Ovary (tissue), 9 donors: ENCODE results near the gene CCDC182. TPM values are rescaled to one million over a fixed set of nuclear protein-coding genes. Genes with fewer than 3 reads are reported as not detected.

Experiments
- DNase-seq, 5 donors: peaks; one replicate each; pipeline ENCODE4 v3.0.0-alpha.2; 2019 to 2020
- H3K27ac ChIP-seq, 2 donors: fragments of 200-600 bp; one replicate each; pipeline versions ENCODE4 v1.5.1 to v1.8.0; 2019 to 2022
- H3K27me3 ChIP-seq: fragments of 200-600 bp; one replicate; pipeline ENCODE4 v1.8.0; 2022
- H3K36me3 ChIP-seq: fragments of 200-600 bp; sonication (generic); one replicate; pipeline ENCODE4 v1.5.1; 2019
- H3K4me1 ChIP-seq: one replicate; pipeline ENCODE4 v1.8.1; 2013; ENCODE audit warnings: mild to moderate bottlenecking, moderate library complexity; ENCODE audit not compliant: insufficient read depth
- H3K4me3 ChIP-seq: fragments of 200-600 bp; sonication (generic); one replicate; pipeline ENCODE4 v1.5.1; 2017
- H3K9me3 ChIP-seq, 2 donors: fragments of 200-600 bp in 1 of 2; sonication (generic) in 1 of 2; one replicate each; pipeline versions ENCODE4 v1.5.1 to v1.8.1; 2013 to 2019; ENCODE audit warnings: mild to moderate bottlenecking in 1 of 2, moderate library complexity in 1 of 2
- CTCF ChIP-seq, 3 donors: fragments of 450-650 bp in 2 of 3; fragments of 200-600 bp in 1 of 3; IDR thresholded peaks; one replicate each; pipeline versions ENCODE4 v1.5.1 to v1.8.0; 2016 to 2022; ENCODE audit warnings: antibody characterized with exemption in 3 of 3, mild to moderate bottlenecking in 1 of 3
- EP300 ChIP-seq: sonication (generic); formaldehyde crosslinking; IDR thresholded peaks from one replicate; pipeline ENCODE4 v1.6.1; 2017; ENCODE audit warnings: antibody characterized with exemption
- POLR2A ChIP-seq: fragments of 450-650 bp; IDR thresholded peaks from one replicate; pipeline ENCODE4 v1.6.1; 2017; ENCODE audit warnings: antibody characterized with exemption, mild to moderate bottlenecking, moderate library complexity
- WGBS, 3 donors: extraction: QIAGEN DNeasy Blood & Tissue Kit in 1 of 3; methylation state at CpG; one replicate each; pipeline versions ENCODE4 v1.1.5 to v1.1.7; 2013 to 2017; 5-methylcytosine and 5-hydroxymethylcytosine counted together
- intact Hi-C, 4 donors: fragments of 100-400 bp; cut with DNase I; formaldehyde crosslinking; loops; one replicate each; pipeline versions ENCODE4 v1.11.0 to v1.15.1; 2022 to 2023
- polyA plus RNA-seq, 2 donors: library from polyadenylated mRNA; stranded (reverse); fragments of 200-250 nt in 1 of 2; fragments of 350-450 nt in 1 of 2; fragmentation: Illumina TruSeq in 1 of 2; extraction: RNeasy Lipid Tissue Mini Kit (QIAGEN cat#74804) in 1 of 2; gene quantifications; one replicate each; pipeline ENCODE4 v1.2.3, GENCODE V29; 2013 to 2014
- total RNA-seq, 7 donors: library from RNA; depleted of rRNA in 2 of 7; stranded (reverse); fragments of >200 nt in 2 of 7; fragmentation: NEBNext Ultra II Directional in 3 of 7; extraction: Animal tissue kit (Norgen Biotek cat#: 25700) in 3 of 7; gene quantifications; one replicate each; pipeline versions ENCODE4 v1.1.0 to v1.2.4, GENCODE V29; 2016 to 2023
- donor health status: DM: no; HTN: no; CAD: no; lungs with moderate emphysema.
- donor health status: DM: no; HTN: no; CAD: no.
- donor health status: Bipolar disorder and iron deficiency.
- donor health status: DM: yes; HTN: yes; CAD: no.
- donor health status: DM: no; HTN: no; CAD: no.
- donor health status: DM: yes; HTN: yes; CAD: no.

Gene CCDC182
- total and polyA plus RNA-seq, 9 donors = not detected

GRCh38 chr17:57781386-57782061 is 36.4 kb upstream of the CCDC182 start:
- H3K36me3 ChIP-seq = no peaks in the 10 kb centered on the region
- peaks cover 6% of the 10 kb centered on the region for H3K4me1 ChIP-seq
- no peaks in the 10 kb centered on the region for H3K27me3 ChIP-seq
- DNase-seq = no peak
- WGBS, 3 donors = 54 to 61% (median 58%) methylated on average over 11 of the region's 11 CpGs
- no peaks in the 10 kb centered on the region for H3K9me3 ChIP-seq
- H3K27ac ChIP-seq = no peak overlapping the region
- TF ChIP-seq EP300 = no peak
- no peak for TF ChIP-seq POLR2A
- TF ChIP-seq CTCF (IDR thresholded peaks at IDR 0.05) = no peak
- intact Hi-C loops = no loop called here
- no peak overlapping the region for H3K4me3 ChIP-seq

- Histone ChIP-seq H3K27me3 (no peaks in the 10 kb centered on the region), H3K4me1 (peaks cover 6% of the 10 kb centered on the region), H3K4me3 (no peak overlapping the region), H3K27ac (no peak overlapping the region), H3K36me3 (no peaks in the 10 kb centered on the region), H3K9me3 (no peaks in the 10 kb centered on the region)
- intact Hi-C loops = no loop called here
- 64 to 70% (median 69%) methylated on average over 2 of the region's 2 CpGs for whole genome bisulfite sequencing, 3 donors
- TF ChIP-seq CTCF (IDR thresholded peaks at IDR 0.05) = no peak
- no peak for TF ChIP-seq EP300
- no peak for TF ChIP-seq POLR2A
- no peak for DNase-seq
Measured at GRCh38 chr17:57779706-57780105, 34.6 kb upstream of the CCDC182 start.

GRCh38 chr17:57778306-57778705 is 33.2 kb upstream of the CCDC182 start:
- intact Hi-C loops = no loop called here
- no peak overlapping the region for H3K4me3 ChIP-seq
- no peak for DNase-seq
- no peak overlapping the region for H3K27ac ChIP-seq
- TF ChIP-seq CTCF (IDR thresholded peaks at IDR 0.05) (no peak), POLR2A (no peak), EP300 (no peak)
- no peaks in the 10 kb centered on the region for H3K9me3 ChIP-seq
- H3K4me1 ChIP-seq = peaks cover 4% of the 10 kb centered on the region
- WGBS, 3 donors = 52 to 63% (median 61%) methylated on average over 6 of the region's 6 CpGs
- no peaks in the 10 kb centered on the region for H3K36me3 ChIP-seq
- no peaks in the 10 kb centered on the region for H3K27me3 ChIP-seq

- 93 to 95% (median 95%) methylated on average over 12 of the region's 12 CpGs for WGBS, 3 donors
- intact Hi-C loops = no loop called here
- no peaks in the 10 kb centered on the region for H3K4me1 ChIP-seq
- TF ChIP-seq POLR2A = no peak
- no peak for TF ChIP-seq CTCF (IDR thresholded peaks at IDR 0.05)
- TF ChIP-seq EP300 = no peak
- no peak overlapping the region for H3K4me3 ChIP-seq
- H3K9me3 ChIP-seq = no peaks in the 10 kb centered on the region
- no peaks in the 10 kb centered on the region for H3K27me3 ChIP-seq
- DNase-seq = no peak
- no peak overlapping the region for H3K27ac ChIP-seq
- no peaks in the 10 kb centered on the region for H3K36me3 ChIP-seq
Measured at GRCh38 chr17:57776366-57776765, 31.3 kb upstream of the CCDC182 start.
